Cardiac muscle cell (in vitro differentiated cells and primary cell): ENCODE results near the gene IRAK2. TPM values are rescaled to one million over a fixed set of nuclear protein-coding genes. Genes with fewer than 3 reads are reported as not detected.
"Not testable (repeated sequence)": the region's sequence is repeated elsewhere in the genome, so short reads cannot be mapped to it uniquely, and the experiment has no call there.

ENCODE experiments used
- DNase-seq, 2 donors: peaks; one replicate each; pipeline versions ENCODE4 v3.0.0 to v3.0.0-alpha.2; 2010 to 2017; ENCODE audit warnings: low read depth in 1 of 2, low spot score in 1 of 2
- H3K27ac ChIP-seq: fragments of 200-600 bp; sonication (generic); 2 replicates; pipeline ENCODE4 v1.5.1; 2016
- H3K27me3 ChIP-seq: fragments of 200-600 bp; sonication (generic); 2 replicates; pipeline ENCODE4 v1.6.0; 2016; ENCODE audit warnings: control low read depth
- H3K36me3 ChIP-seq: fragments of 200-600 bp; sonication (generic); 2 replicates; pipeline ENCODE4 v1.5.1; 2016; ENCODE audit warnings: control low read depth
- H3K4me1 ChIP-seq: fragments of 200-600 bp; sonication (generic); 2 replicates; pipeline ENCODE4 v1.8.1; 2017; ENCODE audit warnings: low read depth, mild to moderate bottlenecking, mixed run types
- H3K4me3 ChIP-seq: fragments of 200-600 bp; sonication (generic); 2 replicates; pipeline ENCODE4 v1.5.1; 2016; ENCODE audit warnings: mild to moderate bottlenecking
- H3K9me3 ChIP-seq: fragments of 200-600 bp; sonication (generic); 2 replicates; pipeline ENCODE4 v1.5.1; 2017; ENCODE audit warnings: low read depth, mild to moderate bottlenecking, control low read depth
- polyA plus RNA-seq: library from polyadenylated mRNA; unstranded; fragments of >200 nt; fragmentation: Nextera tagmentation; extraction: Ambion mirVana; gene quantifications from 2 replicates; pipeline ENCODE4 v1.2.1, GENCODE V29; 2016
- total RNA-seq: library from RNA; depleted of rRNA; stranded (reverse); fragments of >200 nt; gene quantifications from 2 replicates; pipeline ENCODE4 v1.2.3, GENCODE V29; 2016
- TF ChIP-seq, protein P1 (sequence below): IDR thresholded peaks from 2 replicates; pipeline ENCODE4 v1.5.1; 2012; ENCODE audit warnings: low read depth, mild to moderate bottlenecking, low read length

Gene IRAK2
- total and polyA plus RNA-seq, 2 experiments from 2014 or later: 1.1 to 2.1 TPM

DNA sequence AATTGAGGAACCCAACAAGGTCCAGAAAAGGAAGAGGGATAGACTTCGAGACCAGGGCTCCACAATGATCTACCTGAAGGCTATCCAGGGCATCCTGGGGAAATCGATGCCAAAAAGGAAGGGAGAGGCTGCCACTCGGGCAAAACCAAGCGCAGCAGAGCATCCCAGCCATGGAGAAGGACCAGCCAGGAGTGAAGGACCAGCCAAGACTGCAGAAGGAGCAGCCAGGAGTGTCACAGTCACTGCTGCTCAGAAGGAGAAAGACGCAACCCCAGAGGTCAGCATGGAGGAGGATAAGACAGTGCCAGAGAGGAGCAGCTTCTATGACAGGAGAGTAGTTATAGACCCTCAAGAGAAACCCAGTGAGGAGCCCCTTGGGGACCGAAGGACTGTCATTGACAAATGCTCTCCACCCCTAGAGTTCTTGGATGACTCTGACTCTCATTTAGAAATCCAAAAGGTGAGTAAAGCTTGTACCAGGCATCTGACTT lies 95.5 kb downstream of the IRAK2 start:
- no peak for DNase-seq
- TF ChIP-seq, protein P1, sequence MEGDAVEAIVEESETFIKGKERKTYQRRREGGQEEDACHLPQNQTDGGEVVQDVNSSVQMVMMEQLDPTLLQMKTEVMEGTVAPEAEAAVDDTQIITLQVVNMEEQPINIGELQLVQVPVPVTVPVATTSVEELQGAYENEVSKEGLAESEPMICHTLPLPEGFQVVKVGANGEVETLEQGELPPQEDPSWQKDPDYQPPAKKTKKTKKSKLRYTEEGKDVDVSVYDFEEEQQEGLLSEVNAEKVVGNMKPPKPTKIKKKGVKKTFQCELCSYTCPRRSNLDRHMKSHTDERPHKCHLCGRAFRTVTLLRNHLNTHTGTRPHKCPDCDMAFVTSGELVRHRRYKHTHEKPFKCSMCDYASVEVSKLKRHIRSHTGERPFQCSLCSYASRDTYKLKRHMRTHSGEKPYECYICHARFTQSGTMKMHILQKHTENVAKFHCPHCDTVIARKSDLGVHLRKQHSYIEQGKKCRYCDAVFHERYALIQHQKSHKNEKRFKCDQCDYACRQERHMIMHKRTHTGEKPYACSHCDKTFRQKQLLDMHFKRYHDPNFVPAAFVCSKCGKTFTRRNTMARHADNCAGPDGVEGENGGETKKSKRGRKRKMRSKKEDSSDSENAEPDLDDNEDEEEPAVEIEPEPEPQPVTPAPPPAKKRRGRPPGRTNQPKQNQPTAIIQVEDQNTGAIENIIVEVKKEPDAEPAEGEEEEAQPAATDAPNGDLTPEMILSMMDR: no peak
- peaks cover 11% of the 10 kb centered on the region for H3K36me3 ChIP-seq

DNA sequence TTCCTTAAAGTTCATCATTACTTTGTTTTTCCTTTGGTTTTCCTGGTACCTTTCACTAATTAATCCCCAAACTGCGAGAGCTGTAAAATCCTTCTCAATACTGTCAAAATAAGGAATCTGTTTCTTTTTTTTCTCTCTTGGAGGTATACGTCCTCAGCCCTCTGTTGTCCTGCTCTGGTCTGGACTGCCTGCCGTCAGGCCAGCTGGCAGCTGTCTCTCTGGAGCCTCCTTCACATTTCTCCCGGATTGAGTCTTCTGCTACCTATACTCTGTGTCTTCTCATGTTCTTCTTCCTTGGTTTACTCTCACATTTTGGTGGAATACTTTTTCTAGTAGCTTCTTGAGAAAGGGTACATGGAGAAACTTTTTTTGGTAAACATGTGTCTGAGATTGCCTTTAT lies 97.3 kb downstream of the IRAK2 start:
- H3K4me1 ChIP-seq: peaks cover 7% of the 10 kb centered on the region
- no peak overlapping the region for H3K4me3 ChIP-seq
- no peaks in the 10 kb centered on the region for H3K27me3 ChIP-seq
- DNase-seq: no peak
- TF ChIP-seq, protein P1: no peak
- peaks cover 11% of the 10 kb centered on the region for H3K36me3 ChIP-seq
- H3K27ac ChIP-seq: no peak overlapping the region
- no peaks in the 10 kb centered on the region for H3K9me3 ChIP-seq

More for the DNA sequence above, 95.5 kb downstream of the IRAK2 start:
- Histone ChIP-seq H3K4me1 (peaks cover 7% of the 10 kb centered on the region), H3K27ac (no peak overlapping the region), H3K4me3 (no peak overlapping the region), H3K9me3 (no peaks in the 10 kb centered on the region), H3K27me3 (no peaks in the 10 kb centered on the region)

DNA sequence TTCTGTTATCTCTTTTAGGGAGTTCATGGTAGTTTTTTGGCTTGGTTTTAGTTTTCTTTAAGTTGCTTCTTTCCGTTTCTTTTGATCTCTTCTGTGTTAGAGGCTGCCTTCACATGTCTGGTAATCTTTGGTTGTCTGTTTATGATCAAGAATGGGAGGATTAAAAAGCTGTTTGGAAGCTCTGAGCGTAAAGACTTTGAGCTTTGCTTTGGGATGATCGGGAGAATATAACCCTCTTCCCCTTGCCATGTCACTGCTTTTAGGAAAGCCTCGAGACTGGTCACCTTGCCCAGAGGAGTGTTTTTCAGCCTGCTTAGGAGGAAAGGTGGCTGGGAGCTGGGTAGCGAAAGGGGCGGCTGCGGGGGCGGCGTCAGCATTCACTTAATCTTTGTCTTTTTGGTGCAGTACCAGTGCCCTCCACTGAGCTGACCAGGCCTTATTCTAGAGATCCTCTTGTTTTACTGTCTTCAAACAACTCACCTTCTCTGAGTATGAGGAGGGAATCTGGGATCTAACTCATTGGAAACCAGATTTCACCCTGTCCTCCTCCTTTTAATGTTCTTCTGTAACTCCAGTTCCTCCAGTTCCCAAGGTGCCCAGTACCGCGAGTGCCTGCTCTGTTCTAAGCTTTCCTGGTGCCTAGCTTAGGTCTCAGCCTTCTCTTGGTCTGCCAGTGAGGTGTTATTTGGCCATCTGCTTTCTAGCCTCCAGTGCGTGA lies 99.1 kb downstream of the IRAK2 start:
- Histone ChIP-seq H3K36me3 (peaks cover 11% of the 10 kb centered on the region), H3K27me3 (no peaks in the 10 kb centered on the region), H3K9me3 (no peaks in the 10 kb centered on the region), H3K4me1 (peaks cover 7% of the 10 kb centered on the region), H3K4me3 (no peak overlapping the region), H3K27ac (peak overlapping the region; percentile 51)
- peak; percentile 62 to 70 for DNase-seq
- TF ChIP-seq, protein P1: peak; percentile 59

DNA sequence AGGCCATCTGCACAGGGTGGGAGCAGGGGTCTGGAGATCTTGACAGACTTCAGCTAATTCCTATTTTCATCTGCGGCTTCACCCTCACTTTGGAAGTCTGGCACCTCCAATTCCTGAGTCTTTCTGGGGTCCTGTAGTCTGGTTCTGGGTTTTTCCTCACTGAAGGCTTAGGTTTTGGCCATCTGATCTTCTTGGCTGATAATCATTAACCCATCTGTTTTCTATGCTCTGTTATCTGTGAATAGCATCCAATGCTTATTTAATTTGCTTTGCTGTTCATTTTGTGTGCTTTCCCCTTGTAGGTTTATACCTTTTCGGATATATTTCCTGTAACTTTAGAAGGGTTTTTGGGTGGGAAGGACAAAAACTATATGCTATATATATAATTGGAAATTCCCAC lies 101.1 kb downstream of the IRAK2 start:
- peaks cover 9% of the 10 kb centered on the region for H3K36me3 ChIP-seq
- TF ChIP-seq, protein P1: no peak
- H3K4me1 ChIP-seq: peaks cover 7% of the 10 kb centered on the region

DNA sequence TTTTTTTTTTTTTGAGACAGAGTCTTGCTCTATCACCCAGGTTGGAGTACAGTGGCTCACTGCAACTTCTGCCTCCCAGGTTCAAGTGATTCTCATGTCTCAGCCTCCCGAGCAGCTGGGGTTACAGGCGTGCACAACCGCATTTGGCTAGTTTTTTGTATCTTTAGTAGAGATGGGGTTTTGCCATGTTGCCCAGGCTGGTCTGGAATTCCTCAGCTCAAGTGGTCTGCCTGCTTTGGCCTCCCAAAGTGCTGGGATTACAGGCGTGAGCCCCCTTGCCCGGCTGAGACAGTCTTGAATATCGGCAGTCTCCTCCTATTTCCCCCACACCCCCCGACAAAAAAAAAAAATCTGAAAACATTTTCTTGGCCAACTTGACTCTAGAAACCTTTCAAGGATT lies 102.2 kb downstream of the IRAK2 start:
- not testable (repeated sequence) for H3K4me1 ChIP-seq, DNase-seq, H3K9me3 ChIP-seq, H3K4me3 ChIP-seq, H3K27ac ChIP-seq, H3K27me3 ChIP-seq, H3K36me3 ChIP-seq

More for the DNA sequence above, 101.1 kb downstream of the IRAK2 start:
- H3K27ac ChIP-seq: no peak overlapping the region
- no peaks in the 10 kb centered on the region for H3K27me3 ChIP-seq
- no peaks in the 10 kb centered on the region for H3K9me3 ChIP-seq
- no peak overlapping the region for H3K4me3 ChIP-seq
- no peak for DNase-seq

DNA sequence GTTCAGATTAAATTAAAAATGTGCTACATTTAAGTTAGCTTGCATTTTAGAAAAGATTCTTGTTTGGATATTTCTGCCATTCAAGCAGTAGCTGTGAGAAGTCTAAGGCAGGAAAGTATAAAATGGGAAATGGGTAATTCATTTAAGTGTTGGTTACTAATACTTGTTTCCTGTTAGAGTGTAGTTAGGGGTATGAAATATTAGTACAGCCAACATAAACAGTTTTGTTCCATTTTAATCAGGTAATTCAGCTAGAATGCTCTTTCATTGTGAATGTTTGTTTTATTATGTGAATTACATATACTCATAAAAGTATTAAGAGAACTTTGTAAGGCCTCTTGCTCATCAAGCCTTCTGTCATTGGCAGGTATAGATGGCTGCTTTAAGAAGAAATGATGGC lies 103.4 kb downstream of the IRAK2 start:
- DNase-seq: no peak
- H3K9me3 ChIP-seq: no peaks in the 10 kb centered on the region
- TF ChIP-seq, protein P1: no peak
- peaks cover 7% of the 10 kb centered on the region for H3K4me1 ChIP-seq
- no peak overlapping the region for H3K27ac ChIP-seq
- no peak overlapping the region for H3K4me3 ChIP-seq
- H3K27me3 ChIP-seq: no peaks in the 10 kb centered on the region
- peaks cover 8% of the 10 kb centered on the region for H3K36me3 ChIP-seq
